Lower lobe of right lung (tissue), 2 donors: ENCODE results near the gene STRA6. TPM values are rescaled to one million over a fixed set of nuclear protein-coding genes. Genes with fewer than 3 reads are reported as not detected.

Experiments
- ATAC-seq, 2 donors: fragments of 200-7000 bp; cut with Tn5 transposase; one replicate each; pipeline ENCODE4 v1.9.1; 2020 to 2022; ENCODE audit warnings: mild to moderate bottlenecking in 2 of 2, moderate library complexity in 2 of 2
- DNase-seq: peaks from one replicate; pipeline ENCODE4 v3.0.0-alpha.2; 2020
- H3K27ac ChIP-seq: fragments of 200-600 bp; one replicate; pipeline ENCODE4 v1.8.0; 2022
- H3K27me3 ChIP-seq: fragments of 200-600 bp; one replicate; pipeline ENCODE4 v1.8.0; 2022; ENCODE audit warnings: low read depth
- H3K36me3 ChIP-seq: fragments of 200-600 bp; one replicate; pipeline ENCODE4 v1.8.0; 2022; ENCODE audit warnings: mild to moderate bottlenecking
- H3K4me1 ChIP-seq: fragments of 200-600 bp; one replicate; pipeline ENCODE4 v1.8.0; 2022
- H3K4me3 ChIP-seq: fragments of 200-600 bp; one replicate; pipeline ENCODE4 v1.8.0; 2022; ENCODE audit warnings: mild to moderate bottlenecking
- H3K9me3 ChIP-seq: fragments of 200-600 bp; one replicate; pipeline ENCODE4 v1.8.0; 2022
- intact Hi-C: fragments of 100-400 bp; cut with DNase I; formaldehyde crosslinking; loops from one replicate; pipeline ENCODE4 v1.11.0; 2022
- total RNA-seq: library from RNA; stranded (reverse); fragmentation: NEBNext Ultra II Directional; extraction: Animal tissue kit (Norgen Biotek cat#: 25700); gene quantifications from one replicate; pipeline ENCODE4 v1.2.1, GENCODE V29; 2021
- TF ChIP-seq, protein P1 (sequence below): fragments of 200-600 bp; IDR thresholded peaks from one replicate; pipeline ENCODE4 v1.8.0; 2022; ENCODE audit warnings: antibody characterized with exemption, mild to moderate bottlenecking
- donor health status: DM: no; HTN: yes; CAD: no; lungs with severe emphysema.

STRA6 gene
- total RNA-seq, 1 donor from 2014 or later, result not detected

DNA sequence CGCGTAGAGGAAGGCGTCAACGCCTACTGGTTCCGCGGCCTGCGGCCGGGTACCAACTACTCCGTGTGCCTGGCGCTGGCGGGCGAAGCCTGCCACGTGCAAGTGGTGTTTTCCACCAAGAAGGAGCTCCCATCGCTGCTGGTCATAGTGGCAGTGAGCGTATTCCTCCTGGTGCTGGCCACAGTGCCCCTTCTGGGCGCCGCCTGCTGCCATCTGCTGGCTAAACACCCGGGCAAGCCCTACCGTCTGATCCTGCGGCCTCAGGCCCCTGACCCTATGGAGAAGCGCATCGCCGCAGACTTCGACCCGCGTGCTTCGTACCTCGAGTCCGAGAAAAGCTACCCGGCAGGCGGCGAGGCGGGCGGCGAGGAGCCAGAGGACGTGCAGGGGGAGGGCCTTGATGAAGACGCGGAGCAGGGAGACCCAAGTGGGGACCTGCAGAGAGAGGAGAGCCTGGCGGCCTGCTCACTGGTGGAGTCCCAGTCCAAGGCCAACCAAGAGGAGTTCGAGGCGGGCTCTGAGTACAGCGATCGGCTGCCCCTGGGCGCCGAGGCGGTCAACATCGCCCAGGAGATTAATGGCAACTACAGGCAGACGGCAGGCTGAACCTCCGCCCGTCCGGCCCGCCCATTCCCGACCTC lies 68.1 kb downstream of the STRA6 start:
- DNase-seq, result no peak
- H3K27ac ChIP-seq, result no peak overlapping the region
- H3K4me3 ChIP-seq, result no peak overlapping the region
- intact Hi-C loops, result no loop called here
- H3K9me3 ChIP-seq, result no peaks in the 10 kb centered on the region
- TF ChIP-seq, protein P1, sequence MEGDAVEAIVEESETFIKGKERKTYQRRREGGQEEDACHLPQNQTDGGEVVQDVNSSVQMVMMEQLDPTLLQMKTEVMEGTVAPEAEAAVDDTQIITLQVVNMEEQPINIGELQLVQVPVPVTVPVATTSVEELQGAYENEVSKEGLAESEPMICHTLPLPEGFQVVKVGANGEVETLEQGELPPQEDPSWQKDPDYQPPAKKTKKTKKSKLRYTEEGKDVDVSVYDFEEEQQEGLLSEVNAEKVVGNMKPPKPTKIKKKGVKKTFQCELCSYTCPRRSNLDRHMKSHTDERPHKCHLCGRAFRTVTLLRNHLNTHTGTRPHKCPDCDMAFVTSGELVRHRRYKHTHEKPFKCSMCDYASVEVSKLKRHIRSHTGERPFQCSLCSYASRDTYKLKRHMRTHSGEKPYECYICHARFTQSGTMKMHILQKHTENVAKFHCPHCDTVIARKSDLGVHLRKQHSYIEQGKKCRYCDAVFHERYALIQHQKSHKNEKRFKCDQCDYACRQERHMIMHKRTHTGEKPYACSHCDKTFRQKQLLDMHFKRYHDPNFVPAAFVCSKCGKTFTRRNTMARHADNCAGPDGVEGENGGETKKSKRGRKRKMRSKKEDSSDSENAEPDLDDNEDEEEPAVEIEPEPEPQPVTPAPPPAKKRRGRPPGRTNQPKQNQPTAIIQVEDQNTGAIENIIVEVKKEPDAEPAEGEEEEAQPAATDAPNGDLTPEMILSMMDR, result peak; percentile 35
- peak; percentile 34 to 77 for ATAC-seq
- peaks cover 29% of the 10 kb centered on the region for H3K4me1 ChIP-seq
- H3K27me3 ChIP-seq, result peaks cover 89% of the 10 kb centered on the region
- no peaks in the 10 kb centered on the region for H3K36me3 ChIP-seq

DNA sequence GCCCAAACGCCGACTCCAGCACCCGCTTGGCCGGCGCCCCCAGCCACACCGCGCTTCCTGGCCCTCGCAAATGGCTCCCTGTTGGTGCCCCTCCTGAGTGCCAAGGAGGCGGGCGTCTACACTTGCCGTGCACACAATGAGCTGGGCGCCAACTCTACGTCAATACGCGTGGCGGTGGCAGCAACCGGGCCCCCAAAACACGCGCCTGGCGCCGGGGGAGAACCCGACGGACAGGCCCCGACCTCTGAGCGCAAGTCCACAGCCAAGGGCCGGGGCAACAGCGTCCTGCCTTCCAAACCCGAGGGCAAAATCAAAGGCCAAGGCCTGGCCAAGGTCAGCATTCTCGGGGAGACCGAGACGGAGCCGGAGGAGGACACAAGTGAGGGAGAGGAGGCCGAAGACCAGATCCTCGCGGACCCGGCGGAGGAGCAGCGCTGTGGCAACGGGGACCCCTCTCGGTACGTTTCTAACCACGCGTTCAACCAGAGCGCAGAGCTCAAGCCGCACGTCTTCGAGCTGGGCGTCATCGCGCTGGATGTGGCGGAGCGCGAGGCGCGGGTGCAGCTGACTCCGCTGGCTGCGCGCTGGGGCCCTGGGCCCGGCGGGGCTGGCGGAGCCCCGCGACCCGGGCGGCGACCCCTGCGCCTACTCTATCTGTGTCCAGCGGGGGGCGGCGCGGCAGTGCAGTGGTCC lies 68.7 kb downstream of the STRA6 start:
- intact Hi-C loops, result no loop called here
- Histone ChIP-seq H3K4me1 (peaks cover 36% of the 10 kb centered on the region), H3K27ac (no peak overlapping the region), H3K9me3 (no peaks in the 10 kb centered on the region), H3K36me3 (no peaks in the 10 kb centered on the region), H3K4me3 (no peak overlapping the region), H3K27me3 (peaks cover 95% of the 10 kb centered on the region)
- ATAC-seq (no peak), DNase-seq (no peak)
- TF ChIP-seq, protein P1, result no peak

DNA sequence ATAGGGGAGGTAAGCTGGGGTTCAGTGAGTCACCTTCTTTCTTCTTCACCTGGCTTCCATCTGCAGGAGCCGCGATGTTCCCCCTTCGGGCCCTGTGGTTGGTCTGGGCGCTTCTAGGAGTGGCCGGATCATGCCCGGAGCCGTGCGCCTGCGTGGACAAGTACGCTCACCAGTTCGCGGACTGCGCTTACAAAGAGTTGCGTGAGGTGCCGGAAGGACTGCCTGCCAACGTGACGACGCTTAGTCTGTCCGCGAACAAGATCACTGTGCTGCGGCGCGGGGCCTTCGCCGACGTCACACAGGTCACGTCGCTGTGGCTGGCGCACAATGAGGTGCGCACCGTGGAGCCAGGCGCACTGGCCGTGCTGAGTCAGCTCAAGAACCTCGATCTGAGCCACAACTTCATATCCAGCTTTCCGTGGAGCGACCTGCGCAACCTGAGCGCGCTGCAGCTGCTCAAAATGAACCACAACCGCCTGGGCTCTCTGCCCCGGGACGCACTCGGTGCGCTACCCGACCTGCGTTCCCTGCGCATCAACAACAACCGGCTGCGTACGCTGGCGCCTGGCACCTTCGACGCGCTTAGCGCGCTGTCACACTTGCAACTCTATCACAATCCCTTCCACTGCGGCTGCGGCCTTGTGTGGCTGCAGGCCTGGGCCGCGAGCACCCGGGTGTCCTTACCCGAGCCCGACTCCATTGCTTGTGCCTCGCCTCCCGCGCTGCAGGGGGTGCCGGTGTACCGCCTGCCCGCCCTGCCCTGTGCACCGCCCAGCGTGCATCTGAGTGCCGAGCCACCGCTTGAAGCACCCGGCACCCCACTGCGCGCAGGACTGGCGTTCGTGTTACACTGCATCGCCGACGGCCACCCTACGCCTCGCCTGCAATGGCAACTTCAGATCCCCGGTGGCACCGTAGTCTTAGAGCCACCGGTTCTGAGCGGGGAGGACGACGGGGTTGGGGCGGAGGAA lies 69.6 kb downstream of the STRA6 start:
- intact Hi-C loops, result no loop called here
- H3K27me3 ChIP-seq, result peaks cover 96% of the 10 kb centered on the region

DNA sequence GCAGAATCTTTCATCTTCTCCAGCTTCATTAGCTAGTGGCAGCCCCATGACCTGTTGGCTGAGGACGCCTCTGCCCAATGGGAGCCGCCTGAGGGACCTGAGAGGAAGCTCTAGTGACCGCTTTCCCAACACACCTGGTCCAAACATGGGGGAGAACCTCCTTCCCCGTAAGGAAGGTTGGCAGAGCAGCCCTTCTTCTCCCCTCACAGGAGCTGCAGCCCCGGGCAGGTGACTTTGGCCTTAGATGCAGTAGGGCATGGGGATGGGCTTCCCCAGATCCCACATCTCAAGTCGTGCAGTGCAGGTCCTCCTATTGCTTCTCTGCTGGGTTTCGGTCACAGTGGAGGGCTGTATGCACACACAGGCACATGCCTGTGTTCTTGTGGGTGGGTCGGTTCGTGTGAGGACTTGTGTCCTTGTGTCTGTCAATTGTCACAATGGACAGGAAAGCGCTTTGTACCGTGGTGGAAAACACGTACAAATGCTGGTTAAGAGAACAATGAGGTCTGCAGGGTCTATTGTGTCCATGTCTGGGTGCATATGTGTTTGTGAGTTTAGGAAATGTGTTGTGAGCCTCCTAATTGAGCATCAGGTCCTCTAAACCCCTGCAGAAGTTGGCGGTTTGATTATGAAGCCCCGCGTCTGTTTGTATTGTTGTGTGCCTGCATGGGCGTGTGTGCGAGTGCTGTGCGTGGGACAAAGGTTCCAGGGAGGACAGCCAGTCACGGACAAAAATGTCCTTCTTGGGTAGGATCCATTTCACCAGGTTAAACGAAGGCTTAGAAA lies 70.8 kb downstream of the STRA6 start:
- DNase-seq (no peak), ATAC-seq (no peak)
- Histone ChIP-seq H3K27me3 (peaks cover 94% of the 10 kb centered on the region), H3K36me3 (no peaks in the 10 kb centered on the region), H3K4me3 (no peak overlapping the region), H3K27ac (no peak overlapping the region), H3K4me1 (peaks cover 46% of the 10 kb centered on the region), H3K9me3 (no peaks in the 10 kb centered on the region)
- TF ChIP-seq, protein P1, result no peak
- intact Hi-C loops, result no loop called here

More for the DNA sequence above, 69.6 kb downstream of the STRA6 start:
- Histone ChIP-seq H3K4me3 (no peak overlapping the region), H3K9me3 (no peaks in the 10 kb centered on the region), H3K4me1 (peaks cover 45% of the 10 kb centered on the region), H3K36me3 (no peaks in the 10 kb centered on the region), H3K27ac (no peak overlapping the region)
- ATAC-seq, result no peak
- TF ChIP-seq, protein P1, result no peak
- no peak for DNase-seq
